Stimulated activated memory B cell treated with anti-CD40 and anti-IgM and Interleukin-4, amounts not matched to agents 10 μg/mL and 1 μg/mL and 100 μg/mL, for 72 hours (primary cell): Measurements from ENCODE around the gene PICK1.

Experiments used
- ATAC-seq: fragments of 150-1000 bp; cut with Tn5 transposase; 2 replicates; pipeline ENCODE4 v1.10.0; 2021
- H3K27ac Mint-ChIP-seq: one replicate; pipeline ENCODE4 v1.8.0; 2022; ENCODE audit warnings: mild to moderate bottlenecking, mixed read lengths
- H3K27me3 Mint-ChIP-seq: one replicate; pipeline ENCODE4 v1.8.0; 2022; ENCODE audit warnings: mixed read lengths
- H3K36me3 Mint-ChIP-seq: one replicate; pipeline ENCODE4 v1.8.0; 2022; ENCODE audit warnings: mixed read lengths
- H3K4me1 Mint-ChIP-seq: one replicate; pipeline ENCODE4 v1.8.0; 2022; ENCODE audit warnings: mixed read lengths
- H3K4me3 Mint-ChIP-seq: one replicate; pipeline ENCODE4 v1.8.0; 2022; ENCODE audit warnings: mild to moderate bottlenecking, moderate library complexity, mixed read lengths
- H3K9me3 Mint-ChIP-seq: one replicate; pipeline ENCODE4 v1.8.0; 2022; ENCODE audit warnings: mixed read lengths

The PICK1 gene

DNA sequence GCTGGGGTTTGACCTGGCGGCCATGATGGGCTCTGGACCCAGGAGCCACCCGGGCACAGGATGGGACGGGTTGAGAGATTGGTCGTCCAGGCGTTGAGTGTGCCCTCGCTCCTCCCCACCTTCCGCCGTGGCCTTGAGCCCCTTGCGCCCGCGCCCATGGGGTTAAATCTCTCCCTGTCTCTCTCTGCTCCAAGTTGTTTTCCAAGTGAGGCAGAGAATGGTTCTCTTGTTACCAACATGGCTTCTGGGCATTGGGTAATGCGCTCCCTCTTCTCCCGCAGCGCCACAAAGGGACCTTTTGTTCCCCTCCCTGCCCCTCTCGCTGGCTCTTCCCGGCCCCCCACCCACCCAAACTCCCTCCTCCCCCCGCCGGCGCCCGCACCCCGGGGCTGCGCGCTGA lies 18.8 kb upstream of the PICK1 start:
- peaks cover 31% of the 10 kb centered on the region for H3K4me1 Mint-ChIP-seq
- no peak overlapping the region for H3K4me3 Mint-ChIP-seq
- H3K27ac Mint-ChIP-seq: no peak overlapping the region
- H3K27me3 Mint-ChIP-seq: peaks cover 67% of the 10 kb centered on the region
- H3K36me3 Mint-ChIP-seq: no peaks in the 10 kb centered on the region
- no peaks in the 10 kb centered on the region for H3K9me3 Mint-ChIP-seq
- ATAC-seq: no peak

DNA sequence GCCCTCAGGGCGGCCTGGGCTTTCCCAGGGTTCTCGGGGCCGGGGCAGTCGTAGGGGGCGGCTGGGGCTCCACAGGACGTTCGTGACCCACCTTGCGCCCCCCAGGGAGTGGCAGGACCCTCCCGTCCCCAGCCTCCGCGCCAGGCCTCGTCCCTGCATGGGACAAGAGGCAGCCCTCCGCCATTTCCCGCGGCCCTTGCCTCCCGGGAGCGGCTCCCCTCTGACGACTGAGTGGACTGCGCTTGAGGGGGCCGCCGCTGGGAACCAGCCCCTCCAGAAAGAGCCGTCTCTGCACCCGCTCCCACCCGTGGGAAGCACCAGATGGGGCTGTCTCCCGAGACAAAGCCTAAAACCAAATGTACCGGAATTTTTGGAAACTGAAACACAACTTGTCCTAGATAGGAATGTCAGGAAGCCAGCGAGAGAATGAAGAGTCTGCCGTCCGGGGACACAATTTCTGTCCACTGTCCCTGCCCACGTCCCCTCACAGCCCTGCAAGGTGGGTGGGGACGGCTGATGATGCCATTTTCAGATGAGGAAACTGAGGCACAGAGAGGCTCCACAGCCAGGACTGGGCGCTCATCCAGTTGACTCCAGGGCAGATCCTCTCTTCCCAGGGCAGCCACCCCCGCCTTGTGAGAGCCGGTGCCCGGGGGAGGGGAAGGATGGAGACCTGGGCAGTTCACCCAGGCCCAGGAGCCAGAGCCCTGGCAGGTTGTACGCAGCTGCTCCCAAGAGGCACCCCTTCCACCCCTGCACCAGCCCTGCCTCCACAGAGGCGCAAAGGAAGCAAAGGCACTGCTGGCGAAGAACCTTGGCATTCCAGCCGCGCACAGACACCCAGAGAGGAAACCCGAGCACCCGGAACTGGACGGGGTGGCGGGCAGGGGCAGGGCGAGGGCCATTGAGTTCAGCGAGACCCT lies 18.1 kb upstream of the PICK1 start:
- no peak overlapping the region for H3K4me3 Mint-ChIP-seq
- no peaks in the 10 kb centered on the region for H3K9me3 Mint-ChIP-seq
- no peak overlapping the region for H3K27ac Mint-ChIP-seq
- peaks cover 27% of the 10 kb centered on the region for H3K4me1 Mint-ChIP-seq
- no peak for ATAC-seq
- no peaks in the 10 kb centered on the region for H3K36me3 Mint-ChIP-seq
- peaks cover 63% of the 10 kb centered on the region for H3K27me3 Mint-ChIP-seq

DNA sequence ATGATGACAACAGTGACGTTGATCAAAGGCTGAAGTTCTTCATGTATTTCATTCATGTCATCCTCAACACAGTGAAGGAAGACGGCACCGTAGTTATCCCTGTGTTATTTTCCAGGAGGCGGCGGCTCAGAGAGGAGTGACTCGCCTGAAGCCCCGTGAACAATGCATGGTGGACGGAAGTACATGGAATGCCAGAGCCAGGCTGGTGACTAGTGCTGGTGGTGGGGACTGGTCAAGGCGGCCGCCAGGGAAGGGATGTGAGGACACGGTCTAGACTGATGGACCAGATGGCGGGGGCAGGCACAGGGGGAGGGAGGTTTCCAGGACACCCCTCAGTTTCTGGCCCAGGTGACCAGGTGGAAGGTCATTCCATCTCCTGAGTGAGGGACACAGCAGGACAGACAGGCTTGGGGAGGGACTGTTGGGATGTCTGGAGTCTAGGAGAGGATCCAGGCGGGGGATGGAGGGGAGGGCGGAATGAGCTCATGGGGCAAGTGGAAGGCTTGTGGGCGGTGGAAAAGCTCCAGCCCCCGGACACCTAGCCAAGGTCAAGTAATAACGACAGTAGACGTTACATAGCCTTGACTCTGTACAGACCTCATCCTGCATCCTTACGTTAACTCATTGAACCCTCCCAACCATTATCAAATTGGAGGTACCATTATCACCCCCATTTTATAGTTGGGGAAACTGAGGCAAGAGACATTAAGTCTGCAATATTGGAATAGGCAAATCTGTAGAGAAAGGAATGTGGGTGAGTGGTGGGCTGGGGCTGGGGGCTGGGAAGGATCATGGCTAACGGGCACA lies 16.0 kb upstream of the PICK1 start:
- H3K27ac Mint-ChIP-seq: no peak overlapping the region
- no peaks in the 10 kb centered on the region for H3K9me3 Mint-ChIP-seq
- H3K36me3 Mint-ChIP-seq: no peaks in the 10 kb centered on the region
- ATAC-seq: no peak
- peaks cover 58% of the 10 kb centered on the region for H3K27me3 Mint-ChIP-seq
- no peak overlapping the region for H3K4me3 Mint-ChIP-seq
- H3K4me1 Mint-ChIP-seq: peaks cover 11% of the 10 kb centered on the region

DNA sequence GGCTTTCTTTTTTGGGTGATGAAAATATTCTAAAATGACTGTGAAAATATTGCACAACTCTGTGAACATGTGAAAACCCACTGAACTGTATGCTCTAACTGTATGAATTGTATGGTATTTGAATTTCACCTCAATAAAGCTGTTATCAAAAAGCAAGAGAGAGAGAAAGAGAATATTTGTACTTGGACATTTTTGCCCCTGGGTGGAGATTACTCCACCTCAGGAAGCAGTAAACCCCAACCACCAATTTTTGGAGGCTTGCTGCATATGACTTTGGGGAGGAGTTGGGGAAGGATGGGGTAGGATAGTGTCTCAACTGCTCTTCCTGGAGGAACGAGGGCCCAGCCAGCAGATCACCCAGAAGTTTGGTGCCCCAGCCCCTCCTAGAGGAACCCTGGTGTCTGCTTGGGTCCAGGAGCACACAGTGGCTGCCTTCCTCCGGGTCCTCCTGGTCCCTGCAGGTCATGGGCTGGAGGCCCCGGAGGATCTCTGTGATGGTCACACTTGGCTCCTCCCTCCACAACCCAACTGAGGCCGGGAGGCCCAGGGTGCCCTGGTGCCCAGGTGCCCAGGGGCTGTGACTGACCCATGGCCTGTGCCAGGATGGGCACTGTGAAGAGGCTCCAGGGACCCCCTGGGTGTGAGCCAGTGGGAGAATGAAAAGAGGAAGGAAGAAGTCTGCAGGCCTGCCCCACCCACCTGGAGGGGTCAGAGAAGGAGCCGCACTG lies 15.3 kb upstream of the PICK1 start:
- ATAC-seq: no peak
- Mint-ChIP-seq H3K36me3 (no peaks in the 10 kb centered on the region), H3K4me1 (peaks cover 11% of the 10 kb centered on the region), H3K4me3 (no peak overlapping the region), H3K27ac (no peak overlapping the region), H3K27me3 (peaks cover 62% of the 10 kb centered on the region), H3K9me3 (no peaks in the 10 kb centered on the region)

GRCh38 chr22:38042488-38042790 lies 14.8 kb upstream of the PICK1 start:
- Mint-ChIP-seq H3K4me1 (peaks cover 11% of the 10 kb centered on the region), H3K27ac (no peak overlapping the region), H3K9me3 (no peaks in the 10 kb centered on the region), H3K4me3 (no peak overlapping the region), H3K36me3 (no peaks in the 10 kb centered on the region), H3K27me3 (peaks cover 58% of the 10 kb centered on the region)
- no peak for ATAC-seq

GRCh38 chr22:38043151-38044039 lies 13.8 kb upstream of the PICK1 start:
- ATAC-seq: no peak
- Mint-ChIP-seq H3K27ac (no peak overlapping the region), H3K4me3 (no peak overlapping the region), H3K27me3 (peaks cover 51% of the 10 kb centered on the region), H3K36me3 (no peaks in the 10 kb centered on the region), H3K9me3 (no peaks in the 10 kb centered on the region), H3K4me1 (peaks cover 11% of the 10 kb centered on the region)

- ATAC-seq: no peak
- no peak overlapping the region for H3K27ac Mint-ChIP-seq
- no peak overlapping the region for H3K4me3 Mint-ChIP-seq
- peaks cover 11% of the 10 kb centered on the region for H3K4me1 Mint-ChIP-seq
- H3K9me3 Mint-ChIP-seq: no peaks in the 10 kb centered on the region
- peaks cover 41% of the 10 kb centered on the region for H3K27me3 Mint-ChIP-seq
- no peaks in the 10 kb centered on the region for H3K36me3 Mint-ChIP-seq
Measured at GRCh38 chr22:38046070-38046748, 11.0 kb upstream of the PICK1 start.

- H3K4me3 Mint-ChIP-seq: no peak overlapping the region
Measured at GRCh38 chr22:38049812-38050619, 7.2 kb upstream of the PICK1 start.

GRCh38 chr22:38050720-38051119 lies 6.5 kb upstream of the PICK1 start:
- Mint-ChIP-seq H3K27me3 (peaks cover 43% of the 10 kb centered on the region), H3K9me3 (no peaks in the 10 kb centered on the region), H3K4me3 (no peak overlapping the region), H3K36me3 (no peaks in the 10 kb centered on the region), H3K4me1 (peaks cover 10% of the 10 kb centered on the region), H3K27ac (no peak overlapping the region)
- no peak for ATAC-seq

More at GRCh38 chr22:38049812-38050619, 7.2 kb upstream of the PICK1 start:
- no peaks in the 10 kb centered on the region for H3K36me3 Mint-ChIP-seq
- H3K9me3 Mint-ChIP-seq: no peaks in the 10 kb centered on the region
- no peak overlapping the region for H3K27ac Mint-ChIP-seq
- ATAC-seq: no peak
- peaks cover 50% of the 10 kb centered on the region for H3K27me3 Mint-ChIP-seq
- peaks cover 10% of the 10 kb centered on the region for H3K4me1 Mint-ChIP-seq

- H3K36me3 Mint-ChIP-seq: no peaks in the 10 kb centered on the region
- H3K4me1 Mint-ChIP-seq: peaks cover 10% of the 10 kb centered on the region
- H3K27ac Mint-ChIP-seq: no peak overlapping the region
- peaks cover 37% of the 10 kb centered on the region for H3K27me3 Mint-ChIP-seq
- ATAC-seq: no peak
- no peak overlapping the region for H3K4me3 Mint-ChIP-seq
- no peaks in the 10 kb centered on the region for H3K9me3 Mint-ChIP-seq
Measured at GRCh38 chr22:38051261-38051660, 5.9 kb upstream of the PICK1 start.

GRCh38 chr22:38051900-38052862 lies 5.0 kb upstream of the PICK1 start:
- no peaks in the 10 kb centered on the region for H3K36me3 Mint-ChIP-seq
- no peak overlapping the region for H3K4me3 Mint-ChIP-seq
- no peaks in the 10 kb centered on the region for H3K9me3 Mint-ChIP-seq

DNA sequence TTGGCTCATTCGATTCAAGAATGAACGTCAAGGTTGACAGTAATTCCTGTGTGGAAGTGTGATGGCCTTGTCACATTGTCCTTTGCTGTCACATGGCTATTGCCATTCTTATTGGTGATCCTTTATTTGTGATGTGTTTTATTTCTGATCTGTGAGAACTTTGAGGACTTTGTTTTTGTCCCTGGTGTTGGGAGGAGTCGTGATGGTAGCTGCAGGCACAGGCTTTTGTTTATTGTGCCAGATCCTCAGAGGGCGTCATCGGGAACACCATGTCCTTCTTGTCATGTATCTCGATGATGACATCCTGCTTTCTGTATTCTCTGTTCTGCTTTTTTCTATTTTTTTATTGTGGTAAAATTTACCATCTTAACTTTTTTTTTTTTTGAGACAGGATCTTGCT lies 5.6 kb downstream of the PICK1 start:
- H3K27ac Mint-ChIP-seq: no peak overlapping the region
- no peak for ATAC-seq
- no peaks in the 10 kb centered on the region for H3K27me3 Mint-ChIP-seq
- peaks cover 18% of the 10 kb centered on the region for H3K4me1 Mint-ChIP-seq
- H3K36me3 Mint-ChIP-seq: peaks cover 70% of the 10 kb centered on the region
- H3K9me3 Mint-ChIP-seq: no peaks in the 10 kb centered on the region
- H3K4me3 Mint-ChIP-seq: no peak overlapping the region

More at GRCh38 chr22:38051900-38052862, 5.0 kb upstream of the PICK1 start:
- peak; percentile 88 for ATAC-seq
- Mint-ChIP-seq H3K4me1 (peaks cover 19% of the 10 kb centered on the region), H3K27me3 (peaks cover 29% of the 10 kb centered on the region), H3K27ac (no peak overlapping the region)
